ENCODE results near the gene TLX2.

GRCh38 chr2:74546004-74546403, 31.8 kb downstream of the TLX2 start:
- TF ChIP-seq CTCF (CRISPR knock-in tag; IDR thresholded peaks at IDR 0.05) (no peak), NAIF1 (CRISPR knock-in tag; IDR thresholded peaks at IDR 0.05; ENCODE audit: borderline replicate concordance) (no peak), MAX (IDR thresholded peaks at IDR 0.05) (no peak), BCL3 (CRISPR knock-in tag; IDR thresholded peaks at IDR 0.05) (no peak), ATF7 (IDR thresholded peaks at IDR 0.05) (no peak), ATF7 (CRISPR knock-in tag; IDR thresholded peaks at IDR 0.05) (no peak), ZNF580 (CRISPR knock-in tag; IDR thresholded peaks at IDR 0.05; ENCODE audit: borderline replicate concordance, low read depth) (no peak), POLR2AphosphoS5 (IDR thresholded peaks at IDR 0.05; ENCODE audit: low read depth, low read length) (no peak), RFX5 (IDR thresholded peaks at IDR 0.05; ENCODE audit: low read depth, low read length) (no peak)

Measured in HepG2 (cell line).